K562 (cell line): ENCODE results near the gene MAPKAPK3. TPM values are rescaled to one million over a fixed set of nuclear protein-coding genes. Genes with fewer than 3 reads are reported as not detected.

Experiments
- ARID2 ChIP-seq: fragments of 450-650 bp; IDR thresholded peaks from 2 replicates; pipeline ENCODE4 v1.6.1; 2017; ENCODE audit warnings: antibody characterized with exemption, mild to moderate bottlenecking
- MCM7 ChIP-seq, 2 experiments: fragments of 450-650 bp; IDR thresholded peaks; 2 replicates each; pipeline ENCODE4 v1.6.1; 2016 to 2018
- NCOA4 ChIP-seq: fragments of 450-650 bp; IDR thresholded peaks from 2 replicates; pipeline ENCODE4 v1.6.1; 2018; ENCODE audit warnings: mild to moderate bottlenecking; ENCODE audit not compliant: partially characterized antibody
- SNRNP70 ChIP-seq: fragments of 200-400 bp; formaldehyde crosslinking; optimal IDR thresholded peaks from 2 replicates; pipeline ENCODE3; 2017; ENCODE audit warnings: low read depth, low read length
- TRIM28 ChIP-seq: fragments of 450-650 bp; IDR thresholded peaks from 2 replicates; pipeline ENCODE4 v1.6.1; 2017
- U2AF2 ChIP-seq: fragments of 200-400 bp; formaldehyde crosslinking; optimal IDR thresholded peaks from 2 replicates; pipeline ENCODE3; 2017; ENCODE audit warnings: low read depth, mild to moderate bottlenecking, low read length
- ZBTB1 ChIP-seq: sonication (generic); formaldehyde crosslinking; IDR thresholded peaks from 2 replicates; pipeline ENCODE4 v1.8.1; 2023; ENCODE audit warnings: missing genetic modification reagents, low read depth, mild to moderate bottlenecking, borderline replicate concordance
- polyA plus RNA-seq, 8 experiments: library from polyadenylated mRNA; depleted of rRNA in 4 of 8; stranded (reverse) in 5 of 8; unstranded in 3 of 8; fragments of >200 nt; fragmentation: Nextera tagmentation in 2 of 8; fragmentation: Illumina TruSeq in 1 of 8; extraction: Ambion mirVana in 2 of 8; extraction: Trizol in 1 of 8; gene quantifications; 2 replicates each; pipeline versions ENCODE4 v1.2.1 to v1.2.3, GENCODE V29; 2011 to 2014; ENCODE audit warnings: inconsistent platforms in 1 of 8, missing spikeins in 1 of 8
- total RNA-seq, 7 experiments: library from RNA; depleted of rRNA in 6 of 7; stranded (reverse); fragments of >200 nt in 6 of 7; fragmentation: Illumina TruSeq in 2 of 7; extraction: Trizol in 2 of 7; gene quantifications; 2 replicates each; pipeline versions ENCODE4 v1.2.1 to v1.2.3, GENCODE V29; 2011 to 2021; ENCODE audit warnings: low replicate concordance in 1 of 7
- TF ChIP-seq, protein P1 (sequence below), 2 experiments: fragments of 450-650 bp in 1 of 2; sonication (generic) in 1 of 2; formaldehyde crosslinking in 1 of 2; IDR thresholded peaks in 1 of 2; conservative IDR thresholded peaks in 1 of 2; 2 replicates each; pipeline versions ENCODE4 v1.6.1 to v1.8.1; 2016 to 2023; ENCODE audit warnings: mild to moderate bottlenecking in 2 of 2, moderate library complexity in 2 of 2, inconsistent platforms in 1 of 2, missing genetic modification reagents in 1 of 2
- TF ChIP-seq, protein P2 (sequence below): fragments of 250-450 bp; sonication (Bioruptor Pico); IDR thresholded peaks from 2 replicates; pipeline ENCODE4 v1.5.1; 2021; ENCODE audit warnings: mild to moderate bottlenecking
- TF ChIP-seq, protein P3 (sequence below): sonication (generic); formaldehyde crosslinking; IDR thresholded peaks from 2 replicates; pipeline ENCODE4 v1.8.0; 2022; ENCODE audit warnings: mild to moderate bottlenecking, missing genetic modification reagents
- TF ChIP-seq, protein P4 (sequence below): sonication (generic); formaldehyde crosslinking; IDR thresholded peaks from 2 replicates; pipeline ENCODE4 v1.8.0; 2022; ENCODE audit warnings: missing genetic modification reagents, mild to moderate bottlenecking, borderline replicate concordance
- TF ChIP-seq, protein P5 (sequence below): fragments of 450-650 bp; conservative IDR thresholded peaks from 2 replicates; pipeline ENCODE4 v1.6.1; 2016; ENCODE audit warnings: missing genetic modification characterization, low read depth, mild to moderate bottlenecking, missing compliant biosample characterization, moderate library complexity
- TF ChIP-seq, protein P6 (sequence below), 2 experiments: fragments of 150-350 bp in 1 of 2; IDR thresholded peaks; 2 replicates each; pipeline ENCODE4 v1.6.1; 2012 to 2016; ENCODE audit warnings: low read depth in 2 of 2, low read length in 2 of 2, mild to moderate bottlenecking in 1 of 2, moderate library complexity in 1 of 2

Gene MAPKAPK3
- total and polyA plus RNA-seq, 9 of the 15 experiments (the other 6 are each of a cell fraction or from before 2014, with no cell fraction given): 8.0 to 56.4 (median 41.2) TPM

DNA sequence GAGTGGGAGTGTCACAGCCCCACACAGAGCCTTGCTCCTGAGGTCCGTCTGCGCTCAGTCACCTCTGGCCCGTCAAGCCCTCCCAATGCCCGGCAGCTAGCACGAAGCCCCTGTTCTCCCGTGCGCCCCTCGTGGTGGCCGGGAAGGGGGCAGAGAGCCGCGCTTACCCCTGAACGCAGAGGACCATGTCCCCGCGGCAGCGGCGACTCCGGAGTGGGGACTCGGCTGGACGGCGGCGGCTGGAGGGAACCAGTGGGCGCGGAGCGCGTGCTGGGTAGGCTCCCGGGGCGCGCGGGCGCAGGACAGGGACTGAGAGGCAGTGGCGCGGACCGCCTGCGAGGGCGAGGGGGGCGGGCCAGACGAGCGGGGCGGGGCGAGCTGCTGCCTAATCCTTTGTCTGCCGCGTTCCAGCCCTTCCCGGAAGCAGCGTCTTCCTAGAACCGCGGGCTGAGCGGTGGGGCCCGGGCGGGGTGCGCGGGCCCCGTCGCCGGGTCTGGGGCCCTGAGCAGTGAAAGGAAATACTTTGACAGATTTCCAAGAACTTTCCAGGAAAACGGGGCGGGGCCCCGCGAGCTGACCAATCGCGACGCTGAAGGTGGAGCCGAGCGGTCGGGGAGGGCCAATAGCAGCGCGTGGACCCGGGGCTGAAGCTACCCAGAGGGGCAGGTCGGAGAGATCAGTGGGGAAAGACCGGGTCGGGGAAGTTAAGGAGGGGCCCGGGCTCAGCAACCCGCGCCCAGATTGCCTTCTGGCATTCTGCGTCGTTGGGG, 5.3 kb upstream of the MAPKAPK3 start, which contains the start of gene CISH (continued):
- TF ChIP-seq, protein P1, sequence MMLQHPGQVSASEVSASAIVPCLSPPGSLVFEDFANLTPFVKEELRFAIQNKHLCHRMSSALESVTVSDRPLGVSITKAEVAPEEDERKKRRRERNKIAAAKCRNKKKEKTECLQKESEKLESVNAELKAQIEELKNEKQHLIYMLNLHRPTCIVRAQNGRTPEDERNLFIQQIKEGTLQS (IDR thresholded peaks at IDR 0.05): no peak; the same call in 1 of the 2 replicates
- TF ChIP-seq, protein P1 (CRISPR knock-in tag; conservative IDR thresholded peaks at IDR 0.05): no peak
- TF ChIP-seq, protein P2, sequence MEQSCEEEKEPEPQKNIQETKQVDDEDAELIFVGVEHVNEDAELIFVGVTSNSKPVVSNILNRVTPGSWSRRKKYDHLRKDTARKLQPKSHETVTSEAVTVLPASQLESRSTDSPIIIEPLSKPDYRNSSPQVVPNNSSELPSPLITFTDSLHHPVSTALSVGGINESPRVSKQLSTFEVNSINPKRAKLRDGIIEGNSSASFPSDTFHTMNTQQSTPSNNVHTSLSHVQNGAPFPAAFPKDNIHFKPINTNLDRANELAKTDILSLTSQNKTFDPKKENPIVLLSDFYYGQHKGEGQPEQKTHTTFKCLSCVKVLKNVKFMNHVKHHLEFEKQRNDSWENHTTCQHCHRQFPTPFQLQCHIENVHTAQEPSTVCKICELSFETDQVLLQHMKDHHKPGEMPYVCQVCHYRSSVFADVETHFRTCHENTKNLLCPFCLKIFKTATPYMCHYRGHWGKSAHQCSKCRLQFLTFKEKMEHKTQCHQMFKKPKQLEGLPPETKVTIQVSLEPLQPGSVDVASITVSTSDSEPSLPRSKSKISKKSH: no peak
- TF ChIP-seq U2AF2: no peak
- no peak for TF ChIP-seq ZBTB1
- no peak for TF ChIP-seq MCM7 (IDR thresholded peaks at IDR 0.05)
- no peak for TF ChIP-seq TRIM28
- TF ChIP-seq ARID2: no peak
- TF ChIP-seq, protein P3, sequence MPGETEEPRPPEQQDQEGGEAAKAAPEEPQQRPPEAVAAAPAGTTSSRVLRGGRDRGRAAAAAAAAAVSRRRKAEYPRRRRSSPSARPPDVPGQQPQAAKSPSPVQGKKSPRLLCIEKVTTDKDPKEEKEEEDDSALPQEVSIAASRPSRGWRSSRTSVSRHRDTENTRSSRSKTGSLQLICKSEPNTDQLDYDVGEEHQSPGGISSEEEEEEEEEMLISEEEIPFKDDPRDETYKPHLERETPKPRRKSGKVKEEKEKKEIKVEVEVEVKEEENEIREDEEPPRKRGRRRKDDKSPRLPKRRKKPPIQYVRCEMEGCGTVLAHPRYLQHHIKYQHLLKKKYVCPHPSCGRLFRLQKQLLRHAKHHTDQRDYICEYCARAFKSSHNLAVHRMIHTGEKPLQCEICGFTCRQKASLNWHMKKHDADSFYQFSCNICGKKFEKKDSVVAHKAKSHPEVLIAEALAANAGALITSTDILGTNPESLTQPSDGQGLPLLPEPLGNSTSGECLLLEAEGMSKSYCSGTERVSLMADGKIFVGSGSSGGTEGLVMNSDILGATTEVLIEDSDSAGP (CRISPR knock-in tag): no peak
- TF ChIP-seq SNRNP70: no peak
- TF ChIP-seq, protein P4, sequence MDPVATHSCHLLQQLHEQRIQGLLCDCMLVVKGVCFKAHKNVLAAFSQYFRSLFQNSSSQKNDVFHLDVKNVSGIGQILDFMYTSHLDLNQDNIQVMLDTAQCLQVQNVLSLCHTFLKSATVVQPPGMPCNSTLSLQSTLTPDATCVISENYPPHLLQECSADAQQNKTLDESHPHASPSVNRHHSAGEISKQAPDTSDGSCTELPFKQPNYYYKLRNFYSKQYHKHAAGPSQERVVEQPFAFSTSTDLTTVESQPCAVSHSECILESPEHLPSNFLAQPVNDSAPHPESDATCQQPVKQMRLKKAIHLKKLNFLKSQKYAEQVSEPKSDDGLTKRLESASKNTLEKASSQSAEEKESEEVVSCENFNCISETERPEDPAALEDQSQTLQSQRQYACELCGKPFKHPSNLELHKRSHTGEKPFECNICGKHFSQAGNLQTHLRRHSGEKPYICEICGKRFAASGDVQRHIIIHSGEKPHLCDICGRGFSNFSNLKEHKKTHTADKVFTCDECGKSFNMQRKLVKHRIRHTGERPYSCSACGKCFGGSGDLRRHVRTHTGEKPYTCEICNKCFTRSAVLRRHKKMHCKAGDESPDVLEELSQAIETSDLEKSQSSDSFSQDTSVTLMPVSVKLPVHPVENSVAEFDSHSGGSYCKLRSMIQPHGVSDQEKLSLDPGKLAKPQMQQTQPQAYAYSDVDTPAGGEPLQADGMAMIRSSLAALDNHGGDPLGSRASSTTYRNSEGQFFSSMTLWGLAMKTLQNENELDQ (CRISPR knock-in tag): no peak
- no peak for TF ChIP-seq NCOA4
- TF ChIP-seq, protein P5, sequence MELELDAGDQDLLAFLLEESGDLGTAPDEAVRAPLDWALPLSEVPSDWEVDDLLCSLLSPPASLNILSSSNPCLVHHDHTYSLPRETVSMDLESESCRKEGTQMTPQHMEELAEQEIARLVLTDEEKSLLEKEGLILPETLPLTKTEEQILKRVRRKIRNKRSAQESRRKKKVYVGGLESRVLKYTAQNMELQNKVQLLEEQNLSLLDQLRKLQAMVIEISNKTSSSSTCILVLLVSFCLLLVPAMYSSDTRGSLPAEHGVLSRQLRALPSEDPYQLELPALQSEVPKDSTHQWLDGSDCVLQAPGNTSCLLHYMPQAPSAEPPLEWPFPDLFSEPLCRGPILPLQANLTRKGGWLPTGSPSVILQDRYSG (tag): no peak
- TF ChIP-seq, protein P6, sequence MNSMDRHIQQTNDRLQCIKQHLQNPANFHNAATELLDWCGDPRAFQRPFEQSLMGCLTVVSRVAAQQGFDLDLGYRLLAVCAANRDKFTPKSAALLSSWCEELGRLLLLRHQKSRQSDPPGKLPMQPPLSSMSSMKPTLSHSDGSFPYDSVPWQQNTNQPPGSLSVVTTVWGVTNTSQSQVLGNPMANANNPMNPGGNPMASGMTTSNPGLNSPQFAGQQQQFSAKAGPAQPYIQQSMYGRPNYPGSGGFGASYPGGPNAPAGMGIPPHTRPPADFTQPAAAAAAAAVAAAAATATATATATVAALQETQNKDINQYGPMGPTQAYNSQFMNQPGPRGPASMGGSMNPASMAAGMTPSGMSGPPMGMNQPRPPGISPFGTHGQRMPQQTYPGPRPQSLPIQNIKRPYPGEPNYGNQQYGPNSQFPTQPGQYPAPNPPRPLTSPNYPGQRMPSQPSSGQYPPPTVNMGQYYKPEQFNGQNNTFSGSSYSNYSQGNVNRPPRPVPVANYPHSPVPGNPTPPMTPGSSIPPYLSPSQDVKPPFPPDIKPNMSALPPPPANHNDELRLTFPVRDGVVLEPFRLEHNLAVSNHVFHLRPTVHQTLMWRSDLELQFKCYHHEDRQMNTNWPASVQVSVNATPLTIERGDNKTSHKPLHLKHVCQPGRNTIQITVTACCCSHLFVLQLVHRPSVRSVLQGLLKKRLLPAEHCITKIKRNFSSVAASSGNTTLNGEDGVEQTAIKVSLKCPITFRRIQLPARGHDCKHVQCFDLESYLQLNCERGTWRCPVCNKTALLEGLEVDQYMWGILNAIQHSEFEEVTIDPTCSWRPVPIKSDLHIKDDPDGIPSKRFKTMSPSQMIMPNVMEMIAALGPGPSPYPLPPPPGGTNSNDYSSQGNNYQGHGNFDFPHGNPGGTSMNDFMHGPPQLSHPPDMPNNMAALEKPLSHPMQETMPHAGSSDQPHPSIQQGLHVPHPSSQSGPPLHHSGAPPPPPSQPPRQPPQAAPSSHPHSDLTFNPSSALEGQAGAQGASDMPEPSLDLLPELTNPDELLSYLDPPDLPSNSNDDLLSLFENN (IDR thresholded peaks at IDR 0.05; ENCODE audit: low read depth in 2 of 2, low read length in 2 of 2): no peak
